ENCODE data around the gene SULT1E1. TPM values are rescaled to one million over a fixed set of nuclear protein-coding genes. Genes with fewer than 3 reads are reported as not detected.

SULT1E1 gene
- total and polyA plus RNA-seq, 10 of the 15 experiments (the other 5 are each of a cell fraction or from before 2014, with no cell fraction given), result not detected

DNA sequence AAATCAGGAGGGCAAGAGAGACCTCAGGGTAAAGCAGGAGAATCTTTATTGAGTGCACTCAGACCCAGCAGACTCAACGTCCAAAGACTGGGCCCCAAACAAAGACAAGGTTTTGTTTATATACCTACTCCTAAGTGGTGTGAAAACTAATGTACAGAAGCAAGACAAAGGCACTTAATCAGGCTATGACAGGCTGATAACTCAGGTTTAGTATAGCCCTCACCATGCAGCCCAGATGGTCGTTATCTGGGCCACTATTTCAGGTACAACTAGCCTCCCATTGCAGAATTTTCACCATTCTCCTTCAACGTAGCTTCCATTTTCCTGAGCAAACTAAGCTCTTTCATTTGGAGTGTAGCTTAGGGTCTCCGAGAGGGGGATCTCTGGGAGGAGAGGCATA lies 36.9 kb downstream of the SULT1E1 start:
- CTCF ChIA-PET, result interaction anchor here (0.6 to 2.5 kb wide), 12 partner anchors 10 to 241 kb away, joined by 3 to 15 read pairs (median 3); no protein-coding TSS in a partner anchor
- no peak; the same call in 2 of the 3 replicates for ATAC-seq
- no TSS peak for BruUV-seq (replicated peaks)
- H3K9me3 ChIP-seq (replicated peaks; ENCODE audit: control insufficient read depth, insufficient read depth, low read length), result no peaks in the 10 kb centered on the region
- intact Hi-C loops (cut with micrococcal nuclease; ENCODE audit: unreplicated experiment) (loop anchor here (2.0 kb wide), 1 partner anchor 134 kb away; no protein-coding TSS in a partner anchor), in situ Hi-C loops (cut with MboI) (no loop called here)
- no peak for DNase-seq (ENCODE audit: low read depth, low spot score)
- POLR2A ChIA-PET, result no interaction called here
- no peak overlapping the region for H2AFZ ChIP-seq (ENCODE audit: control insufficient read depth, low read depth, low read length)
- RAD21 ChIA-PET (ENCODE audit: unreplicated experiment), result interaction anchor here (1.0 kb wide), 1 partner anchor 133 kb away, joined by 3 read pairs; no protein-coding TSS in a partner anchor
- H4K20me1 ChIP-seq (ENCODE audit: control insufficient read depth, insufficient read depth), result no peaks in the 10 kb centered on the region
- TF ChIP-seq POLR2A (IDR thresholded peaks at IDR 0.05; ENCODE audit: low read depth, low read length) (no peak), NR2F1 (conservative IDR thresholded peaks at IDR 0.05) (no peak), CBX3 (IDR thresholded peaks at IDR 0.05; ENCODE audit: borderline replicate concordance, low read depth) (no peak)
- H3K79me2 ChIP-seq (ENCODE audit: control insufficient read depth, insufficient read depth, low read length), result no peaks in the 10 kb centered on the region
- 25% methylated on average over 4 of the region's 4 CpGs for WGBS (ENCODE audit: insufficient coverage, insufficient replicate concordance, low lambda C conversion rate, missing lambda C conversion rate)
- no peak overlapping the region for H3K9ac ChIP-seq (ENCODE audit: control insufficient read depth, insufficient read depth, low read length)
- H3K36me3 ChIP-seq (ENCODE audit: control insufficient read depth in 2 of 2, insufficient read depth in 2 of 2, low read length in 1 of 2), result no peaks in the 10 kb centered on the region
- FAIRE-seq, result no peak
- H3K27ac ChIP-seq (ENCODE audit: control insufficient read depth, insufficient read depth), result no peak overlapping the region
- H3K27me3 ChIP-seq (replicated peaks in 1 of 2; ENCODE audit: control insufficient read depth in 2 of 2, insufficient read depth in 2 of 2, low read length in 1 of 2), result no peaks in the 10 kb centered on the region
- H3K4me1 ChIP-seq (ENCODE audit: control insufficient read depth, insufficient read depth, low read length), result no peaks in the 10 kb centered on the region
- SMC1A ChIA-PET (ENCODE audit: uncharacterized antibody, unreplicated experiment), result interaction anchor here (1.0 to 3.8 kb wide), 6 partner anchors 10 to 135 kb away, joined by 3 to 21 read pairs (median 4); no protein-coding TSS in a partner anchor
- H3K4me2 ChIP-seq (ENCODE audit: control insufficient read depth, insufficient read depth), result no peak overlapping the region
- no peak overlapping the region for H3K4me3 ChIP-seq

DNA sequence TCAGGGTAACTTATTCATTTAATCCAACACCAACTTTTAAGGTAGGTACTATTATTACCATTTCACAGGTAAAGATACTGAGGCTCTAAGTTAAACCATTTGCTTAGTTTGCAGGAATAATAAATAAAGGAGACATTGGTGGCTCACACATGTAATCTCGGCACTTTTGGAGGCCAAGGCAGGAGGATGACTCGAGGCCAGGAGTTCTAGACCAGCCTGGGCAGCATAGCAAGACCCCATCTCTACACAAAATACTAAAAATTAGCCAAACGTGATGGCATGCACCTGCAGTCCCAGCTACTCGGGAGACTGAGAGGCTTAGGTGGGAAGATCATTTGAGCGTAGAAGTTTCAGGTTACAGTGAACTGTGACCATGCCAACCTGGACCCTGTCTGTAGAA lies 37.7 kb downstream of the SULT1E1 start:
- in situ Hi-C loops (cut with MboI), result no loop called here
- no peak for TF ChIP-seq CREB1 (IDR thresholded peaks at IDR 0.05; ENCODE audit: low read depth)
- no peak for TF ChIP-seq SMAD1 (IDR thresholded peaks at IDR 0.05; ENCODE audit: low read depth, partially characterized antibody)
- TF ChIP-seq, protein P1, sequence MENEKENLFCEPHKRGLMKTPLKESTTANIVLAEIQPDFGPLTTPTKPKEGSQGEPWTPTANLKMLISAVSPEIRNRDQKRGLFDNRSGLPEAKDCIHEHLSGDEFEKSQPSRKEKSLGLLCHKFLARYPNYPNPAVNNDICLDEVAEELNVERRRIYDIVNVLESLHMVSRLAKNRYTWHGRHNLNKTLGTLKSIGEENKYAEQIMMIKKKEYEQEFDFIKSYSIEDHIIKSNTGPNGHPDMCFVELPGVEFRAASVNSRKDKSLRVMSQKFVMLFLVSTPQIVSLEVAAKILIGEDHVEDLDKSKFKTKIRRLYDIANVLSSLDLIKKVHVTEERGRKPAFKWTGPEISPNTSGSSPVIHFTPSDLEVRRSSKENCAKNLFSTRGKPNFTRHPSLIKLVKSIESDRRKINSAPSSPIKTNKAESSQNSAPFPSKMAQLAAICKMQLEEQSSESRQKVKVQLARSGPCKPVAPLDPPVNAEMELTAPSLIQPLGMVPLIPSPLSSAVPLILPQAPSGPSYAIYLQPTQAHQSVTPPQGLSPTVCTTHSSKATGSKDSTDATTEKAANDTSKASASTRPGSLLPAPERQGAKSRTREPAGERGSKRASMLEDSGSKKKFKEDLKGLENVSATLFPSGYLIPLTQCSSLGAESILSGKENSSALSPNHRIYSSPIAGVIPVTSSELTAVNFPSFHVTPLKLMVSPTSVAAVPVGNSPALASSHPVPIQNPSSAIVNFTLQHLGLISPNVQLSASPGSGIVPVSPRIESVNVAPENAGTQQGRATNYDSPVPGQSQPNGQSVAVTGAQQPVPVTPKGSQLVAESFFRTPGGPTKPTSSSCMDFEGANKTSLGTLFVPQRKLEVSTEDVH (IDR thresholded peaks at IDR 0.05; ENCODE audit: low read depth, partially characterized antibody), result no peak
- TF ChIP-seq ZSCAN29 (IDR thresholded peaks at IDR 0.05), result no peak
- TF ChIP-seq, protein P2, sequence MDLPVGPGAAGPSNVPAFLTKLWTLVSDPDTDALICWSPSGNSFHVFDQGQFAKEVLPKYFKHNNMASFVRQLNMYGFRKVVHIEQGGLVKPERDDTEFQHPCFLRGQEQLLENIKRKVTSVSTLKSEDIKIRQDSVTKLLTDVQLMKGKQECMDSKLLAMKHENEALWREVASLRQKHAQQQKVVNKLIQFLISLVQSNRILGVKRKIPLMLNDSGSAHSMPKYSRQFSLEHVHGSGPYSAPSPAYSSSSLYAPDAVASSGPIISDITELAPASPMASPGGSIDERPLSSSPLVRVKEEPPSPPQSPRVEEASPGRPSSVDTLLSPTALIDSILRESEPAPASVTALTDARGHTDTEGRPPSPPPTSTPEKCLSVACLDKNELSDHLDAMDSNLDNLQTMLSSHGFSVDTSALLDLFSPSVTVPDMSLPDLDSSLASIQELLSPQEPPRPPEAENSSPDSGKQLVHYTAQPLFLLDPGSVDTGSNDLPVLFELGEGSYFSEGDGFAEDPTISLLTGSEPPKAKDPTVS (IDR thresholded peaks at IDR 0.05; ENCODE audit: low read depth, low read length), result no peak
- TF ChIP-seq, protein P3, sequence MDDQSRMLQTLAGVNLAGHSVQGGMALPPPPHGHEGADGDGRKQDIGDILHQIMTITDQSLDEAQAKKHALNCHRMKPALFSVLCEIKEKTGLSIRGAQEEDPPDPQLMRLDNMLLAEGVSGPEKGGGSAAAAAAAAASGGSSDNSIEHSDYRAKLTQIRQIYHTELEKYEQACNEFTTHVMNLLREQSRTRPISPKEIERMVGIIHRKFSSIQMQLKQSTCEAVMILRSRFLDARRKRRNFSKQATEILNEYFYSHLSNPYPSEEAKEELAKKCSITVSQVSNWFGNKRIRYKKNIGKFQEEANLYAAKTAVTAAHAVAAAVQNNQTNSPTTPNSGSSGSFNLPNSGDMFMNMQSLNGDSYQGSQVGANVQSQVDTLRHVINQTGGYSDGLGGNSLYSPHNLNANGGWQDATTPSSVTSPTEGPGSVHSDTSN (IDR thresholded peaks at IDR 0.05; ENCODE audit: insufficient replicate concordance, low read depth, low read length), result no peak
- no peak for TF ChIP-seq KAT2A (conservative IDR thresholded peaks at IDR 0.05; ENCODE audit: control insufficient read depth, low read depth, low read length)
- TF ChIP-seq MXI1 (IDR thresholded peaks at IDR 0.05; ENCODE audit: low read depth, low read length), result no peak
- TF ChIP-seq, protein P4, sequence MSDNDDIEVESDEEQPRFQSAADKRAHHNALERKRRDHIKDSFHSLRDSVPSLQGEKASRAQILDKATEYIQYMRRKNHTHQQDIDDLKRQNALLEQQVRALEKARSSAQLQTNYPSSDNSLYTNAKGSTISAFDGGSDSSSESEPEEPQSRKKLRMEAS (IDR thresholded peaks at IDR 0.05; ENCODE audit: low read depth, low read length), result no peak

More for the DNA sequence above, 37.7 kb downstream of the SULT1E1 start:
- Histone ChIP-seq H3K79me2 (ENCODE audit: control insufficient read depth, insufficient read depth, low read length) (no peaks in the 10 kb centered on the region), H3K9me3 (replicated peaks; ENCODE audit: control insufficient read depth, insufficient read depth, low read length) (no peaks in the 10 kb centered on the region), H2AFZ (ENCODE audit: control insufficient read depth, low read depth, low read length) (no peak overlapping the region), H3K4me1 (ENCODE audit: control insufficient read depth, insufficient read depth, low read length) (no peaks in the 10 kb centered on the region), H3K27ac (ENCODE audit: control insufficient read depth, insufficient read depth) (no peak overlapping the region), H3K9ac (ENCODE audit: control insufficient read depth, insufficient read depth, low read length) (no peak overlapping the region), H4K20me1 (ENCODE audit: control insufficient read depth, insufficient read depth) (no peaks in the 10 kb centered on the region), H3K4me3 (no peak overlapping the region), H3K36me3 (ENCODE audit: control insufficient read depth in 2 of 2, insufficient read depth in 2 of 2, low read length in 1 of 2) (no peaks in the 10 kb centered on the region), H3K4me2 (ENCODE audit: control insufficient read depth, insufficient read depth) (no peak overlapping the region), H3K27me3 (replicated peaks in 1 of 2; ENCODE audit: control insufficient read depth in 2 of 2, insufficient read depth in 2 of 2, low read length in 1 of 2) (no peaks in the 10 kb centered on the region)
- CTCF ChIA-PET, result interaction anchor here (1.2 kb wide), 1 partner anchor 51 kb away, joined by 3 read pairs; no protein-coding TSS in a partner anchor
- DNase-seq (ENCODE audit: low read depth, low spot score) (no peak), ATAC-seq (no peak), FAIRE-seq (no peak)
- 2% methylated on average over 5 of the region's 5 CpGs for WGBS (ENCODE audit: insufficient coverage, insufficient replicate concordance, low lambda C conversion rate, missing lambda C conversion rate)
- RAD21 ChIA-PET (ENCODE audit: unreplicated experiment), result no interaction called here
- POLR2A ChIA-PET, result no interaction called here
- no TSS peak for BruUV-seq (replicated peaks)
- intact Hi-C loops (cut with micrococcal nuclease; ENCODE audit: unreplicated experiment), result loop anchor here (2.0 kb wide), 1 partner anchor 133 kb away; no protein-coding TSS in a partner anchor
- SMC1A ChIA-PET (ENCODE audit: uncharacterized antibody, unreplicated experiment), result interaction anchor here (1.4 to 3.8 kb wide), 3 partner anchors 11 to 134 kb away, joined by 3 to 21 read pairs (median 4); no protein-coding TSS in a partner anchor

Measured in GM12878 (cell line).